IMR-90 (cell line): ENCODE results near the gene COL8A1. TPM values are rescaled to one million over a fixed set of nuclear protein-coding genes. Genes with fewer than 3 reads are reported as not detected.

Source experiments
- ATAC-seq: fragments of 200-7000 bp; cut with Tn5 transposase; 2 replicates; pipeline ENCODE4 v1.9.1; 2020; ENCODE audit warnings: low read depth, mild to moderate bottlenecking, moderate library complexity
- BruUV-seq: library from RNA; stranded (reverse); fragments of 400-500 nt; replicated peaks from 2 replicates; lab custom pipeline; 2021; lab: Mats Ljungman, UMichigan
- CTCF ChIA-PET: fragments of 300-600 bp; formaldehyde crosslinking; extraction: SDS; loops from one replicate; lab custom pipeline; 2021; ENCODE audit warnings: antibody characterized with exemption; lab: Yijun Ruan, JAX
- POLR2A ChIA-PET: fragments of 300-600 bp; sonication (Branson Sonifier 250); formaldehyde crosslinking; loops from one replicate; lab custom pipeline; 2022; ENCODE audit warnings: antibody characterized with exemption; ENCODE audit not compliant: unreplicated experiment; lab: Charles Lee
- DNase-seq: peaks from one replicate; pipeline ENCODE4 v3.0.0; 2013
- H2AFZ ChIP-seq: replicated peaks from 2 replicates; pipeline ENCODE3; 2013; ENCODE audit warnings: low read length, mild to moderate bottlenecking; ENCODE audit not compliant: poor library complexity
- H2AK5ac ChIP-seq: 2 replicates; pipeline ENCODE4 v1.6.1; 2013; ENCODE audit warnings: low read depth, low read length, inconsistent platforms
- H2AK9ac ChIP-seq: replicated peaks from 2 replicates; pipeline ENCODE3; 2013; ENCODE audit warnings: mild to moderate bottlenecking, low read depth, low read length, moderate library complexity; ENCODE audit not compliant: poor library complexity
- H2BK120ac ChIP-seq: 2 replicates; pipeline ENCODE4 v1.6.1; 2013; ENCODE audit warnings: low read depth, low read length, inconsistent platforms
- H2BK15ac ChIP-seq: 3 replicates; pipeline ENCODE4 v1.6.1; 2013; ENCODE audit warnings: low read depth, low read length, inconsistent platforms
- H2BK20ac ChIP-seq: 2 replicates; pipeline ENCODE4 v1.6.1; 2013; ENCODE audit warnings: low read depth, mild to moderate bottlenecking, inconsistent platforms, low read length, moderate library complexity
- H2BK5ac ChIP-seq: 2 replicates; pipeline ENCODE4 v1.6.1; 2013; ENCODE audit warnings: mild to moderate bottlenecking, low read depth, low read length, inconsistent platforms; ENCODE audit not compliant: poor library complexity, severe bottlenecking
- H3K14ac ChIP-seq: replicated peaks from 2 replicates; pipeline ENCODE4 v1.6.1; 2013; ENCODE audit warnings: low read depth, low read length, inconsistent platforms
- H3K18ac ChIP-seq: 2 replicates; pipeline ENCODE4 v1.6.1; 2013; ENCODE audit warnings: low read depth, low read length, control low read depth
- H3K23ac ChIP-seq: 2 replicates; pipeline ENCODE4 v1.6.1; 2013; ENCODE audit warnings: low read depth, low read length, inconsistent platforms
- H3K27ac ChIP-seq: 2 replicates; pipeline ENCODE4 v1.5.1; 2013; ENCODE audit warnings: mild to moderate bottlenecking, control low read depth, low read length; ENCODE audit not compliant: insufficient read depth
- H3K27me3 ChIP-seq: 2 replicates; pipeline ENCODE4 v1.6.1; 2013; ENCODE audit warnings: low read length; ENCODE audit not compliant: control insufficient read depth, insufficient read depth
- H3K36me3 ChIP-seq: 2 replicates; pipeline ENCODE4 v1.6.1; 2013; ENCODE audit warnings: low read length, mixed read lengths; ENCODE audit not compliant: control insufficient read depth, insufficient read depth
- H3K4ac ChIP-seq: 2 replicates; pipeline ENCODE4 v1.6.1; 2013; ENCODE audit warnings: low read depth, low read length, inconsistent platforms
- H3K4me1 ChIP-seq: 2 replicates; pipeline ENCODE4 v1.6.1; 2013; ENCODE audit warnings: low read length, mixed read lengths; ENCODE audit not compliant: control insufficient read depth, insufficient read depth
- H3K4me2 ChIP-seq: 2 replicates; pipeline ENCODE4 v1.6.1; 2013; ENCODE audit warnings: low read depth, mild to moderate bottlenecking, control low read depth, low read length, moderate library complexity
- H3K4me3 ChIP-seq: 2 replicates; pipeline ENCODE4 v1.5.1; 2013; ENCODE audit warnings: low read depth, mild to moderate bottlenecking, control low read depth, low read length, moderate library complexity; ENCODE audit not compliant: insufficient read depth
- H3K56ac ChIP-seq: 2 replicates; pipeline ENCODE4 v1.6.1; 2013; ENCODE audit warnings: low read length, inconsistent platforms; ENCODE audit not compliant: insufficient read depth; ENCODE audit errors: extremely low read depth
- H3K79me1 ChIP-seq, 2 experiments: 2 replicates each; pipeline ENCODE4 v1.6.1; 2013; ENCODE audit warnings: low read length in 2 of 2, inconsistent platforms in 1 of 2, low read depth in 1 of 2
- H3K9ac ChIP-seq: 2 replicates; pipeline ENCODE4 v1.6.1; 2013; ENCODE audit warnings: low read depth, low read length, control low read depth
- H3K9me1 ChIP-seq: 2 replicates; pipeline ENCODE4 v1.6.1; 2013; ENCODE audit warnings: low read length, inconsistent platforms; ENCODE audit not compliant: insufficient read depth
- H3K9me3 ChIP-seq: 2 replicates; pipeline ENCODE4 v1.6.1; 2013; ENCODE audit warnings: low read length; ENCODE audit not compliant: control insufficient read depth, insufficient read depth
- H4K20me1 ChIP-seq: 2 replicates; pipeline ENCODE4 v1.6.1; 2013; ENCODE audit warnings: low read length, inconsistent platforms; ENCODE audit not compliant: insufficient read depth
- H4K5ac ChIP-seq: 2 replicates; pipeline ENCODE4 v1.6.1; 2013; ENCODE audit warnings: mild to moderate bottlenecking, low read depth, low read length, control low read depth
- H4K8ac ChIP-seq, 2 experiments: 2 replicates each; pipeline ENCODE4 v1.6.1; 2013; ENCODE audit warnings: low read depth in 2 of 2, low read length in 2 of 2, control low read depth in 1 of 2, inconsistent platforms in 1 of 2
- H4K91ac ChIP-seq: 2 replicates; pipeline ENCODE4 v1.6.1; 2013; ENCODE audit warnings: low read depth, low read length, inconsistent platforms; ENCODE audit not compliant: insufficient read depth
- CEBPB ChIP-seq: IDR thresholded peaks from 2 replicates; pipeline ENCODE4 v1.6.1; 2012; ENCODE audit warnings: low read depth, low read length, improper control_type of control experiment
- CHD1 ChIP-seq: IDR thresholded peaks from 2 replicates; pipeline ENCODE4 v1.6.1; 2012; ENCODE audit warnings: low read depth, low read length, improper control_type of control experiment
- MAFK ChIP-seq: IDR thresholded peaks from 2 replicates; pipeline ENCODE4 v1.6.1; 2012; ENCODE audit warnings: low read depth, low read length, improper control_type of control experiment
- MAZ ChIP-seq: IDR thresholded peaks from 2 replicates; pipeline ENCODE4 v1.6.1; 2012; ENCODE audit warnings: low read depth, mild to moderate bottlenecking, low read length, improper control_type of control experiment, moderate library complexity, borderline replicate concordance
- NFE2L2 ChIP-seq: fragments of 150-350 bp; IDR thresholded peaks from 2 replicates; pipeline ENCODE4 v1.6.1; 2016; ENCODE audit warnings: low read depth, mild to moderate bottlenecking, low read length
- RFX5 ChIP-seq: IDR thresholded peaks from 2 replicates; pipeline ENCODE4 v1.8.0; 2012; ENCODE audit warnings: low read depth, mild to moderate bottlenecking, low read length, moderate library complexity
- WGBS, 2 experiments: methylation state at CpG; one replicate each; pipeline versions ENCODE4 v1.1.5 to v1.1.7; 2013; ENCODE audit warnings: missing lambda C conversion rate in 2 of 2; ENCODE audit not compliant: insufficient read length in 1 of 2; ENCODE audit errors: extremely low coverage in 2 of 2; 5-methylcytosine and 5-hydroxymethylcytosine counted together
- dilution Hi-C: fragments of 300-500 bp; cut with HindIII; formaldehyde crosslinking; loops from one replicate; pipeline ENCODE4 v1.14.3; 2018; ENCODE audit warnings: low sequenced_read_pairs; ENCODE audit not compliant: unreplicated experiment
- in situ Hi-C: fragments of 300-500 bp; cut with MboI; formaldehyde crosslinking; loops from 3 replicates; pipeline ENCODE4 v1.14.3; 2019; ENCODE audit warnings: low sequenced_read_pairs, inconsistent platforms, mixed read lengths
- intact Hi-C: fragments of 100-400 bp; cut with micrococcal nuclease; formaldehyde crosslinking; loops from 2 replicates; pipeline ENCODE4 v1.10.0; 2022
- polyA plus RNA-seq, 3 experiments: library from polyadenylated mRNA; depleted of rRNA; stranded (reverse); fragments of >200 nt; gene quantifications; 2 replicates each; pipeline ENCODE4 v1.2.3, GENCODE V29; 2012; ENCODE audit warnings: low replicate concordance in 1 of 3
- total RNA-seq: library from RNA; depleted of rRNA; stranded (reverse); fragments of >200 nt; gene quantifications from 2 replicates; pipeline ENCODE4 v1.2.3, GENCODE V29; 2012

COL8A1 gene
- total and polyA plus RNA-seq, 2 of the 4 experiments (the other 2 are of a cell fraction) = 119 to 151 TPM

DNA sequence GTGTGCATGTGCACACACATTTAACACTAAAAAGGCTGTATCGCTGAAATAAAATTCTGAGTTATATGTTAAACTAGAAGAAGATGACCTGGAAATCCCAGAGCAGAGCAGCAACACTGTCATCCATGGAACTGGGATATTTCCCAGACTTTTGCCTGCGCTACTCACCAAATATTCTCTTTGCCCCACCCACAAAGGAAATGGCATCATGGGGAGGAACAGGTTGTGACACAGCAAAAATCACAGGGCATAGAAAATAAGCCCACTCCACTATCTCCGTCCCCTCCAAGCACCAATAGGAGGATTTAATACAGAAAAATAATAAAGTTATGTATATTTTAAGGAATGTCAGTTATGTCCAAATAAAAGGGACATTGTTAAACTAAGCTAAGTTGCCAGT, 71.7 kb downstream of the COL8A1 start:
- Histone ChIP-seq H3K14ac (no peak overlapping the region), H3K18ac (no peak overlapping the region), H3K9ac (no peak overlapping the region), H2BK15ac (no peak overlapping the region), H4K8ac (no peak overlapping the region), H2BK20ac (no peak overlapping the region), H3K23ac (no peak overlapping the region), H3K27me3 (no peaks in the 10 kb centered on the region), H2AFZ (no peak overlapping the region), H2BK120ac (no peak overlapping the region), H3K9me3 (no peaks in the 10 kb centered on the region), H4K20me1 (no peaks in the 10 kb centered on the region), H4K5ac (no peak overlapping the region), H3K9me1 (peaks cover 10% of the 10 kb centered on the region), H2AK5ac (no peak overlapping the region), H3K4me1 (peaks cover 2% of the 10 kb centered on the region; the same call in 1 of the 2 replicates), H2BK5ac (no peak overlapping the region), H4K91ac (no peak overlapping the region), H3K4me3 (no peak overlapping the region), H3K56ac (no peak overlapping the region), H3K4ac (no peak overlapping the region), H3K4me2 (no peak overlapping the region), H2AK9ac (no peak overlapping the region), H3K79me1 (peaks cover 6% of the 10 kb centered on the region in 2 experiments; a peak in 2 of 4 replicates), H3K36me3 (peaks cover 6% of the 10 kb centered on the region), H3K27ac (no peak overlapping the region)
- dilution Hi-C loops (no loop called here), intact Hi-C loops (no loop called here), in situ Hi-C loops (no loop called here)
- TF ChIP-seq MAFK (no peak), CHD1 (no peak), NFE2L2 (no peak), RFX5 (no peak), CEBPB (no peak), MAZ (no peak)
- ChIA-PET POLR2A (no interaction called here), CTCF (no interaction called here)
- ATAC-seq (no peak), DNase-seq (no peak)
- no TSS peak for BruUV-seq
- WGBS, 2 experiments = no CpG with 5 or more reads among the region's 3 CpGs
